Mesothelial cell of epicardium (in vitro differentiated cells): ENCODE results near the gene TMEM161A. TPM values are rescaled to one million over a fixed set of nuclear protein-coding genes. Genes with fewer than 3 reads are reported as not detected.

ENCODE experiments used
- DNase-seq, 2 experiments: peaks; one replicate each; pipeline ENCODE4 v3.0.0; 2021; ENCODE audit warnings: low spot score in 2 of 2; ENCODE audit not compliant: unreplicated experiment in 2 of 2
- H3K27ac Mint-ChIP-seq: 2 replicates; pipeline ENCODE4 v1.8.0; 2021; ENCODE audit warnings: mixed read lengths
- H3K27me3 Mint-ChIP-seq: 2 replicates; pipeline ENCODE4 v1.8.0; 2021; ENCODE audit warnings: low read depth, mixed read lengths
- H3K36me3 Mint-ChIP-seq: 2 replicates; pipeline ENCODE4 v1.8.0; 2021; ENCODE audit warnings: mixed read lengths
- H3K4me1 Mint-ChIP-seq: 2 replicates; pipeline ENCODE4 v1.8.0; 2021; ENCODE audit warnings: mixed read lengths
- H3K4me3 Mint-ChIP-seq: 2 replicates; pipeline ENCODE4 v1.8.0; 2021; ENCODE audit warnings: mild to moderate bottlenecking, moderate library complexity, mixed read lengths
- H3K9me3 Mint-ChIP-seq: 2 replicates; pipeline ENCODE4 v1.8.0; 2021; ENCODE audit warnings: mixed read lengths
- total RNA-seq: library from RNA; stranded (reverse); gene quantifications from 3 replicates; pipeline ENCODE4 v1.2.1, GENCODE V29; 2021
- TF ChIP-seq, protein P1 (sequence below): fragments of 200-600 bp; sonication (generic); IDR thresholded peaks from one replicate; pipeline ENCODE4 v1.5.0; 2021; ENCODE audit warnings: antibody characterized with exemption; ENCODE audit not compliant: unreplicated experiment

Gene TMEM161A
- total RNA-seq, 1 donor from 2014 or later: 45.5 TPM

GRCh38 chr19:19095691-19096090, 42.6 kb downstream of the TMEM161A start:
- no peaks in the 10 kb centered on the region for H3K27me3 Mint-ChIP-seq
- TF ChIP-seq, protein P1, sequence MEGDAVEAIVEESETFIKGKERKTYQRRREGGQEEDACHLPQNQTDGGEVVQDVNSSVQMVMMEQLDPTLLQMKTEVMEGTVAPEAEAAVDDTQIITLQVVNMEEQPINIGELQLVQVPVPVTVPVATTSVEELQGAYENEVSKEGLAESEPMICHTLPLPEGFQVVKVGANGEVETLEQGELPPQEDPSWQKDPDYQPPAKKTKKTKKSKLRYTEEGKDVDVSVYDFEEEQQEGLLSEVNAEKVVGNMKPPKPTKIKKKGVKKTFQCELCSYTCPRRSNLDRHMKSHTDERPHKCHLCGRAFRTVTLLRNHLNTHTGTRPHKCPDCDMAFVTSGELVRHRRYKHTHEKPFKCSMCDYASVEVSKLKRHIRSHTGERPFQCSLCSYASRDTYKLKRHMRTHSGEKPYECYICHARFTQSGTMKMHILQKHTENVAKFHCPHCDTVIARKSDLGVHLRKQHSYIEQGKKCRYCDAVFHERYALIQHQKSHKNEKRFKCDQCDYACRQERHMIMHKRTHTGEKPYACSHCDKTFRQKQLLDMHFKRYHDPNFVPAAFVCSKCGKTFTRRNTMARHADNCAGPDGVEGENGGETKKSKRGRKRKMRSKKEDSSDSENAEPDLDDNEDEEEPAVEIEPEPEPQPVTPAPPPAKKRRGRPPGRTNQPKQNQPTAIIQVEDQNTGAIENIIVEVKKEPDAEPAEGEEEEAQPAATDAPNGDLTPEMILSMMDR: no peak
- no peaks in the 10 kb centered on the region for H3K9me3 Mint-ChIP-seq
- DNase-seq: no peak
- peaks cover 10% of the 10 kb centered on the region for H3K36me3 Mint-ChIP-seq
- no peak overlapping the region for H3K4me3 Mint-ChIP-seq
- peaks cover 3% of the 10 kb centered on the region for H3K4me1 Mint-ChIP-seq
- H3K27ac Mint-ChIP-seq: no peak overlapping the region

- no peak overlapping the region for H3K4me3 Mint-ChIP-seq
These were observed 43.8 kb downstream of the TMEM161A start for GRCh38 chr19:19094513-19094912.

GRCh38 chr19:19087676-19088075, 50.6 kb downstream of the TMEM161A start:
- no peaks in the 10 kb centered on the region for H3K9me3 Mint-ChIP-seq
- no peaks in the 10 kb centered on the region for H3K27me3 Mint-ChIP-seq
- H3K4me1 Mint-ChIP-seq: peaks cover 11% of the 10 kb centered on the region
- no peak overlapping the region for H3K4me3 Mint-ChIP-seq
- no peak for DNase-seq
- no peak overlapping the region for H3K27ac Mint-ChIP-seq
- TF ChIP-seq, protein P1: no peak
- H3K36me3 Mint-ChIP-seq: no peaks in the 10 kb centered on the region

More at GRCh38 chr19:19094513-19094912, 43.8 kb downstream of the TMEM161A start:
- H3K27me3 Mint-ChIP-seq: no peaks in the 10 kb centered on the region
- H3K9me3 Mint-ChIP-seq: no peaks in the 10 kb centered on the region
- no peak for DNase-seq
- TF ChIP-seq, protein P1: no peak
- no peak overlapping the region for H3K27ac Mint-ChIP-seq
- H3K36me3 Mint-ChIP-seq: peaks cover 6% of the 10 kb centered on the region
- peaks cover 14% of the 10 kb centered on the region for H3K4me1 Mint-ChIP-seq

DNA sequence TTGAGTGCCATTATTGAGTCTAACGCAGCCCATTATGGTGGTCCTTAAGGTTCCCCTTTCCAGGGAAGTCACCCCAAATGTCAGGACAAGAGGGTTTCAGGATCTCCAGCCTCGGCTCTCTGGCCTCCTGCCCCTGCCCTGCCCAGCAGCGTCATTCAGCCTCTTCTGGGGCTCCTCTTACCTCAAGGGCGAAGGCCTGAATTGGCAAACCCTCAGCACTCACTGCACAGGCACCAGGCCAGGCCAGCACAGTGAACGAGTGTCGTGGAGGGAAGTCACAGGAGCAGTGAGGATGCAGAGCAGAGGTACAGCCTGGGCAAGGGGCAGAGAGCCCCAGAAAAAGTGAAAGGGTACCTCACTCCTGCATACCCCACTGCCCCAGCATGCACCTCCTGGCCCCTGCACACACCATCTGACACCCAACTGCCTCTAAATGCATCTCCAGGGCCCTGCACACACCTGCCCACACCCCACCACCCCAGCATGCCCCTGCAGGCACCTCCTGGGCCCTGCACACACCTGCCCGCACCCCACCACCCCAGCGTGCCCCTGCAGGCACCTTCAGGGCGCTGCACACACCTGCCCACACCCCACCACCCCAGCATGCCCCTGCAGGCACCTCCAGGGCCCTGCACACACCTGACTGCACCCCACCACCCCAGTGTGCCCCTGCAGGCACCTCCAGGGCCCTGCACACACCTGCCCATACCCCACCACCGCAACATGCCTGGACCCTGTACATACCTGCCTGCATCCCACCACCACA, 54.7 kb downstream of the TMEM161A start:
- no peaks in the 10 kb centered on the region for H3K9me3 Mint-ChIP-seq

GRCh38 chr19:19081642-19082151, 56.6 kb downstream of the TMEM161A start:
- TF ChIP-seq, protein P1: no peak
- Mint-ChIP-seq H3K36me3 (peaks cover 3% of the 10 kb centered on the region), H3K27ac (no peak overlapping the region), H3K4me3 (no peak overlapping the region), H3K27me3 (no peaks in the 10 kb centered on the region), H3K4me1 (no peaks in the 10 kb centered on the region), H3K9me3 (no peaks in the 10 kb centered on the region)
- DNase-seq: no peak

More for the DNA sequence above, 54.7 kb downstream of the TMEM161A start:
- DNase-seq: no peak
- H3K4me3 Mint-ChIP-seq: no peak overlapping the region
- TF ChIP-seq, protein P1: no peak
- no peaks in the 10 kb centered on the region for H3K27me3 Mint-ChIP-seq
- H3K36me3 Mint-ChIP-seq: no peaks in the 10 kb centered on the region
- H3K4me1 Mint-ChIP-seq: no peaks in the 10 kb centered on the region
- H3K27ac Mint-ChIP-seq: no peak overlapping the region
